GM12865 (cell line): ENCODE data around the gene PIAS2.

Experiments
- DNase-seq: peaks from one replicate; pipeline ENCODE4 v3.0.0; 2010; ENCODE audit warnings: low read depth
- H3K4me3 ChIP-seq: 2 replicates; pipeline ENCODE4 v1.5.1; 2011; ENCODE audit warnings: mild to moderate bottlenecking, low read depth, low read length, control low read depth
- CTCF ChIP-seq: IDR thresholded peaks from 2 replicates; pipeline ENCODE4 v1.5.1; 2011; ENCODE audit warnings: low read length, control low read depth, low read depth, inconsistent platforms; ENCODE audit not compliant: insufficient read depth; ENCODE audit errors: missing control alignments

The PIAS2 gene

GRCh38 chr18:46754188-46754587 is 163.1 kb downstream of the PIAS2 start:
- no peak overlapping the region for H3K4me3 ChIP-seq
- DNase-seq: peak; percentile 59
- no peak for TF ChIP-seq CTCF
